HG03039 (cell line): ENCODE measurements around the gene BPIFB2.

Source experiments
- ATAC-seq: cut with Tn5 transposase; IDR thresholded peaks from one replicate; pipeline ENCODE4 v1.9.1; 2021; ENCODE audit warnings: mild to moderate bottlenecking, moderate library complexity; ENCODE audit not compliant: unreplicated experiment

BPIFB2 gene

GRCh38 chr20:33005908-33006775 is 1.4 kb upstream of the BPIFB2 start:
- no peak for ATAC-seq

DNA sequence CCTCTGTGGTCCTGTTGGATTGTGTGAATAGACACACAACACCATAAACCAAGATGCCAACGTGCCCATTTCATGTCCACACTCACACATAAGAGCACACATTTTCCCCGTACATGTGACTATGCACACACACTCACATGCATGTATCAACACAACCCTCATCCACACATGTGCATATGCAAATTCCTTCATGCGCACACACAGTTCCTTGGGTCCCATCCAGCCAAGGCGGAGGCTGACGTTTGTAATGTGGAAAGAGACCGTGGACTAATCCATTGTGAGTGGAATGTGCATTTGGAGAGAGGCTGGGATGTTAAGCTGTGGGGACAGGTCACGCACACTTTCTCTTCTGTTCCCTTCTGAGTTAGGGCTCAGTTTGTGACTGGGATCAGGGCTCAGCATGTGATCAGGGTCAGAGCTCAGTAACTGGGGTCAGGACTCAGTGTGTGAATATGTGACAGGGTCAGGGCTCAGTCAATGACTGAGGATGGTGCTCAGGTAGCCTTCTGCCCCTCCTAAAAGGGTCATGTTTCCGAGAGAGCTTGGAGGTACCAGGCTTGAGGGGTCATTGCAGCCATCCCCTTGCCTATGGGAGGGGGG is 628 bp upstream of the BPIFB2 start:
- no peak for ATAC-seq

DNA sequence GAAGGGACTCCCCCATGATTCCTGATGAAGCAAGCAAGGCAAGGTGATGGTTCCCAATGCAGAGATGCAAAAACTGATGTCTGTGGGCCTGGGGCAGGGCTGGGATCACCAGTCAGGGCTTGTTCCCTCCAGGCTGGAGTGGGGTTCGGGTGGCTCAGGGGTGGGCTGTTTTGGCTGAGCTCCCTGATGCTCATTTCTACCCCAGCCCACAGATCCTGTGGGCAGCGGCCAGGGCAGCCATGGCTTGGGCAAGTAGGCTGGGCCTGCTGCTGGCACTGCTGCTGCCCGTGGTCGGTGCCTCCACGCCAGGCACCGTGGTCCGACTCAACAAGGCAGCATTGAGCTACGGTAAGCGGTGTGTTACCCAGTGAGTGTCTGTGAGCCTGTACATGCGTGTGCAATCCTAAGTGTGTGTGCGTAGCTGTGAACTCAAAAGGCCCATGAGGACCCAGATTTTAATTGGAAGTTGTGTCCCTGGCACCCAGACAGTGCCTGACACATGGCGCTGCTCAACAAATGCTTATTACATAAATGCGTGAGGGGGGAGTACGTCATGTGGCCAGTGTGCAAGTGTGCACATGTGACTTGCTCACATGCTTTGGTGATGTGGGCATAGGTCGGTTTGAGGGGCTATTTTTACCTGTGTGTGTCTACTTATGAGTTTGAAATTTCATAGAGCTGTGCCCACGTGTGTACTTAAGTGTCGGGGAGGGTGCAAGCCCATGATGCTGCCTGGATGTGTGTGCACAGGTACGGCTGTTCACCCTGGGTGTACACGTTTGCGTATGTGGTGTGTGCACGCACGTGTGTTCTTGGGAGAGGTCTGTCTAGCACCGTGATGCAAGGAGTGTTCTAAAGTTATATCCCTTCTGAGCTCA is 1.1 kb downstream of the BPIFB2 start:
- ATAC-seq = no peak

DNA sequence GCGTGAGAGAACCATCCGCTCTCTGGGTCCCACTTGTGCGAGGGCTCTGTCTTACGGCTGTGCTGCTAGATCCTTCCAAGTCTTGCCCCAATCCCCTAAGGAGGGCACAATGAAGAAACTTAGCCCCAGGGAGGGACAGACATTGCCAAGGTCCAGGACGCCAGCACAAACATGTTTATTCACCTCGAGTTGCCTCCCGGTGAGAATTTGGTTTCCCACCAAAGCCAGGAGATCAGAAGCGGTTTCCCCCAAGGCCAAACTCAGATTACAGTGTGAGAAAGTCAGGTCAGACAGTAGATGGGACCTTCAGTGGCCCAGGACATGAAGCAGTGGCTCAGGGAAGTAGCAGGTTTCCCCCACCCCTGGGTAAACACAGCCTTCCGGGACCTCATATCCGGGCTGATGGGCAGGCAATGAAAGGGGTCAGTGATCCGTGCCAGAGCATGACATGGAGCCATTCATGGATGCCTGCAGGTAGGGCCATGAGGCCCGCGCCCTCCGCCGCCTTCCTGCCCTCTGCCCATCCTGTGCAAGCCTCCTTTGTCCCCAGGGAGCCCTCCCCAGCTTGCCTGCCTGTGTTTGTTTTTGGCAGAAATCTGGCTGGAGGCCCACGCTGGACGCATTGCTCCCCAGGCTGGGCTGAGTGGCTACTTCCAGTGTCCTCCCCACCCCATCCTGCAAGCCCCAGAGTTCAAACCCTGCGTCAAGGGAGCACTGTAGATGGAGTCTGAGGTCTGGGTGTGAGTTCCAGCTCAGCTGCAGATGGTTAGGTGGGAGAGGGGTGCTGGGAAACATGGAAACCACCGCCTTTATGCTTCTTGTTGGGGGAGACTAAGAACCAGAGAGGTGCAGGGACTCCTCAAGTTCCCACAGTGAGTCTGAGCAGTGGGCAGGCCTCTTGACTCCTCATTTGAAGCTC is 2.0 kb downstream of the BPIFB2 start:
- ATAC-seq = no peak

DNA sequence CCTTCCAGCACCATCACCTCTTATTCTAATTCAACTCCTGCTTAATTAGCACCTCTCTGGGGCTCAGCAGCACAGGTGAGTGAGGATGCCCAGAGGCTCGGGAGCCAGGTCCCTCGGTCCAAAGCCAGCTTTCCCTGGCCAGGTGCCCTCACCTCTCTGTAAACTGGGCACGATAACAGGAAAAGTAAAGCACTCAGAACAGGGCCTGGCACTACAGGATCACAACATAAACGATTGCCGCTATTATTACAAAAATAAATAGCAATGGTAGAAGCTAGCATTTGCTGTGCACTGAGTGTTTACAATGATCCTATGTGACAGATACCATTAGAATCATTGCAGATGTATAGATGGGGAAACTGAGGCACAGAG is 2.6 kb downstream of the BPIFB2 start:
- ATAC-seq = no peak

- ATAC-seq = no peak
Observed at GRCh38 chr20:33010674-33011449, 3.4 kb downstream of the BPIFB2 start.

DNA sequence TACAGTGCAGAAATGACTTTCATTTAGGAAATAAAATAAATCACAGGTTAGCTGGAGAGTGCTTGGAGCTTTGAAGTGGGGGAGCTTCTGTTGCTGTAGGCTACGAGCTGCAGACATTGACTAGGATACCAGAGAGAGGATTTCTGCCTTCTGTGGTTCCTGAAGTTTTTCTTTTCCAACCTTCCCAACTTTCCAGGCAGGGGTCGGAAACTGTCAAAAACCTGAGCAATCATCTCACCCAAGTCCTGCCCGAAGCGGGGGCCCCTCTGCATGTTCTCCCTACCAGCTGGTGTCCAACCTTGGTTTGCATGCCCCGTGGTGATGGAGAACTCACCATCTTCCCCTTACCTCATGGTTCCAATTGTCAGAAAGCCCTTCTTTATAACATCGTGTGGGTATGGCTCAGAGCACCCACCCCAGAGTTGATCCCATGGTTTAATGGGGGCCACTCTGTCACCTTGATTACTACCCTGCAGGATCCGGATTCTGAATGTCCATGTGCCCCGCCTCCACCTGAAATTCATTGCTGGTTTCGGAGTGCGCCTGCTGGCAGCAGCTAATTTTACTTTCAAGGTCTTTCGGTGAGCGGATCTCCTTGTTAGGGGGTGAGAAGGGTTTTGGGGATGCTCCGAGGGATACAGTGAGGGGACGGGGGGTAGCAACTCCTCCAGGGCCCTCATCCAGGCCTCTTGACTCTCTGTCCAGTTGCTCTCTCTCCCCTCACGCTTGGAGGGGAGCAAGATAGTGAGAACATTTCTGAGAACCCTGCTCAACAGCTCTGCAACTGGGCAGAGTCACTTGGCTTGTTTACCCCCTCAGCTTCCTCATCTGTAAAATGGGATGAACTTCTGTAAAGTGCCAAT is 5.1 kb downstream of the BPIFB2 start:
- no peak for ATAC-seq

DNA sequence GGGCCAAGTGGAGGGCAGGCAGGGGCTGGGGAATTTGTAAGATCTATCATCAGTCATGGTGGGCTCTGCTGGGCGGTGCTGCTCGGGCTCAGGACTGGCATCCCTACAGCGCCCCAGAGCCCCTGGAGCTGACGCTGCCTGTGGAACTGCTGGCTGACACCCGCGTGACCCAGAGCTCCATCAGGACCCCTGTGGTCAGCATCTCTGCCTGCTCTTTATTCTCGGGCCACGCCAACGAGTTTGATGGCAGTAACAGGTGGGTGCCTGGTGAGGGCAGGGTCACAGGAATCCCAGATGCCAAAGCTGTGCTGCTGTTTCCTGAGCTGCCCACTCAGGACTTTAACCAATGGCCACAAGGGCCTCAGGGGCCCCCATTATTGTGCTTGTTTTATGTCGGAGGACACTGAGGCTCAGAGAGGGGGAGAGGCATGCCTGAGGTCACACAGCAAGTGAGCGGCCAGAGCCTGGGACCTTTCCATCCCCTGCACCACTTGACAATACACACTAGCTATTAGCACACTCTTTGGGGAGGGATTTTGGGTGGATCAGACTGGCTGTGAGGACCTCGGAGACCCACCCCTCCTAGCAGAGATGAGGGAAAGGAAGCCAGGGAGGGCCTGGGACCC is 6.3 kb downstream of the BPIFB2 start:
- ATAC-seq = no peak

GRCh38 chr20:33014336-33015113 is 7.0 kb downstream of the BPIFB2 start:
- ATAC-seq = no peak

DNA sequence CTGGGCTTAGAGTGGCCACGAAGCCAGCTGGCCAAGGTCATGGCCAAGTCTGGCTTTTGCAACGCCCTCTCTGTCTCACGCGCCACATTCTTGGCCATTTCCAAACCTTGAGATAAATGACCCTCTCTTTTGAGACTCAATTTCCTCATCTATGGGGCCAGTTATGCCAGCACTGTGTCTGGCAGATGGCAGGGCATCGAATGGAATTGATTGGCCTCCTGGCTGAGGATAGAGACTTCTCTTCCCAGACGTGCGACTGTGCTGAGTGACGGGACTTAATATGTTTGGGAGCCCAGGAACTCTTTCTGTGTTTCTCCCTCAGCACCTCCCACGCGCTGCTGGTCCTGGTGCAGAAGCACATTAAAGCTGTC is 7.6 kb downstream of the BPIFB2 start:
- no peak for ATAC-seq

DNA sequence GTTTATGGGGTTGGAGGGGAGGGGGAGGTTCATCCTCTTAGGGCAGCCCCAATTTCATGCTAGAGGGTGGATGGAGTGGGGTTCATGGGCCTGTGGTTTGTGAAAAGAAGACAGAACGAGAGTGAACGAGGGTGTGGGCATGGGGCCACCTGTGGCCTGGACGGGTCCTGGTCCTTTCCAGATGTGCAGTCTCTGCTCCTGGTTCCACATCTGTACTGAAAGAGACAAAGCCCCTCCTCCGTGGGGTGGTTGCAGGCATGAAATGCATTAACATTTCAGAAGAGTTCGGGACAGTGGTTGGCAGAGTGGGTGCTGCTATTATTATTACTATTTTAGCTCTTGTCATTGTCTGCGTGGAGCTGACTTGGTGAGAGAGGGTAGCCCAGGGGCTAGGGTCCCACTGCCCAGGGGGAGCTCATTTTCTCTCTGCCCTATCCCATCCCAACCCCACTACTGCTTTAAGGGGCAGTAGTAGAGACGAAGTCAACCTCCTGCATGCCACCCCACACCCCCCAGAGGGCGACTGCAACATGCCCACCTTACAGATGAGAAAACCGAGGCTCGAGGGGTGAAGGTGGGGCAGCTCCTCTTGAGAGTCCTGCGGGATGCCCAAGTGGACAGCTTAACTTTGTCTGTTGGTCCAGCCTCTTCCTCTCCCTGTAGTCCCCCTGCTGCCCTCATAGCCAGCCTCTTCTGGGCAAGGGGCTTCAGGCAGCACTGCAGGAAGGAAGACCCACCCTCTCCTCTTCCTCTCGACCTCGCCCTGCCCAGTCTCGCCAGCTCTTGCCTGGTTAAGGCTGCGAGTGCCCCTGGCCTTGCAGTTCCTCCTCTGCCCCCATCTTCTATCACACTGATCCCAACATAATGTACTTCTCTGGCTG is 8.4 kb downstream of the BPIFB2 start:
- ATAC-seq = no peak

GRCh38 chr20:33016581-33017109 is 9.1 kb downstream of the BPIFB2 start:
- ATAC-seq = no peak

DNA sequence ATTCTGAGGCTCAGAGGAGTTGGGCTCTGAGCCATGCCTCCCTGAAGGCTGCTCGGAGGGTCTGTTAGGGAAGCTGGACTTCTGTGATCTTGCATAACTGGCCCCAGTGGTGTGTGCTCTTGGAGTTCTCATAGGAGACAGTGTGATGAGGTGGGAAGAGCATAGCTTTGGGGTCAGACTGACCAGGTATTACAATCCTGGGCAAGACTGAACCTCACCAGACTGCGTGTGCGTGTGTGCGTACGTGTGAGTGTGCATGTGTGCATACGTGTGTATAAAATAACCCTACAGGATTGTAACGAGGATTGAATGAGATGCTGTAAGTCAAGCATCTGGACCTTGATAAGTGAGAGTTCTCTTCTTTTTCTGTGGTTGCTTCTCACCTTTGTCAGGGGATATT is 10.0 kb downstream of the BPIFB2 start:
- no peak for ATAC-seq

- no peak for ATAC-seq
Observed at GRCh38 chr20:33018169-33018931, 10.8 kb downstream of the BPIFB2 start.

GRCh38 chr20:33019465-33020277 is 12.2 kb downstream of the BPIFB2 start:
- no peak for ATAC-seq
